HEK293 (cell line): ENCODE data around the gene EPN1.

ENCODE experiments used
- CTCF ChIA-PET: fragments of 350-600 bp; formaldehyde crosslinking; extraction: SDS; loops from one replicate; lab custom pipeline; 2021; ENCODE audit warnings: antibody characterized with exemption; lab: Yijun Ruan, JAX
- POLR2A ChIA-PET: fragments of 300-600 bp; formaldehyde crosslinking; extraction: SDS; loops from one replicate; lab custom pipeline; 2020; ENCODE audit warnings: antibody characterized with exemption, inconsistent platforms; lab: Yijun Ruan, JAX
- H3K27ac ChIP-seq: fragments of 200-500 bp; sonication (Bioruptor generic); 2 replicates; pipeline ENCODE4 v1.5.1; 2014; ENCODE audit warnings: low read depth, low read length, control low read depth, inconsistent platforms; ENCODE audit errors: extremely low read depth
- H3K36me3 ChIP-seq, 2 experiments: fragments of 200-500 bp in 1 of 2; sonication (Bioruptor generic) in 1 of 2; 1 replicate in 1 of 2; 2 replicates in 1 of 2; pipeline ENCODE4 v1.5.1; 2014 to 2017; ENCODE audit warnings: inconsistent platforms in 2 of 2, low read length in 2 of 2; ENCODE audit not compliant: control insufficient read depth in 2 of 2, insufficient read depth in 1 of 2
- H3K4me1 ChIP-seq: fragments of 200-500 bp; sonication (Bioruptor generic); 2 replicates; pipeline ENCODE4 v1.5.1; 2014; ENCODE audit warnings: mild to moderate bottlenecking, low read length, inconsistent platforms; ENCODE audit not compliant: control insufficient read depth, insufficient read depth
- H3K4me3 ChIP-seq: 2 replicates; pipeline ENCODE4 v1.5.1; 2011; ENCODE audit warnings: low read depth, mild to moderate bottlenecking, control low read depth, low read length, moderate library complexity
- H3K9me3 ChIP-seq: fragments of 200-500 bp; sonication (Bioruptor generic); 2 replicates; pipeline ENCODE4 v1.5.1; 2014; ENCODE audit warnings: low read depth, low read length, inconsistent platforms; ENCODE audit not compliant: control insufficient read depth, insufficient read depth
- GLI2 ChIP-seq: fragments of 450-650 bp; formaldehyde crosslinking; IDR thresholded peaks from 2 replicates; pipeline ENCODE4; 2017; ENCODE audit warnings: missing biosample characterization, missing genetic modification characterization, low read depth, borderline replicate concordance
- INSM2 ChIP-seq: fragments of 450-650 bp; formaldehyde crosslinking; IDR thresholded peaks from 2 replicates; pipeline ENCODE4 v1.5.1; 2016; ENCODE audit warnings: missing biosample characterization, missing genetic modification characterization
- MEIS1 ChIP-seq: sonication (generic); formaldehyde crosslinking; IDR thresholded peaks from 2 replicates; pipeline ENCODE4 v1.8.1; 2022; ENCODE audit warnings: missing genetic modification reagents, mild to moderate bottlenecking, borderline replicate concordance
- OSR2 ChIP-seq: fragments of 450-650 bp; formaldehyde crosslinking; IDR thresholded peaks from 2 replicates; pipeline ENCODE4 v1.5.1; 2016; ENCODE audit warnings: missing biosample characterization, missing genetic modification characterization
- PBX3 ChIP-seq: sonication (generic); formaldehyde crosslinking; IDR thresholded peaks from 2 replicates; pipeline ENCODE4 v1.8.1; 2022; ENCODE audit warnings: mild to moderate bottlenecking, moderate library complexity, missing genetic modification reagents
- REPIN1 ChIP-seq: fragments of 450-650 bp; formaldehyde crosslinking; IDR thresholded peaks from 2 replicates; pipeline ENCODE4 v1.5.1; 2017; ENCODE audit warnings: missing biosample characterization, missing genetic modification characterization, low read depth
- REST ChIP-seq: fragments of 450-650 bp; formaldehyde crosslinking; IDR thresholded peaks from 2 replicates; pipeline ENCODE4 v1.5.1; 2016; ENCODE audit warnings: missing biosample characterization, missing genetic modification characterization
- TSHZ1 ChIP-seq: fragments of 450-650 bp; formaldehyde crosslinking; IDR thresholded peaks from 2 replicates; pipeline ENCODE4 v1.5.1; 2016; ENCODE audit warnings: missing biosample characterization, missing genetic modification characterization, borderline replicate concordance
- WT1 ChIP-seq: fragments of 450-650 bp; formaldehyde crosslinking; IDR thresholded peaks from 2 replicates; pipeline ENCODE4 v1.5.1; 2016; ENCODE audit warnings: missing biosample characterization, missing genetic modification characterization
- ZBTB20 ChIP-seq: fragments of 450-650 bp; formaldehyde crosslinking; IDR thresholded peaks from 2 replicates; pipeline ENCODE4 v1.5.1; 2016; ENCODE audit warnings: missing biosample characterization, missing genetic modification characterization
- ZNF133 ChIP-seq: fragments of 450-650 bp; formaldehyde crosslinking; IDR thresholded peaks from 2 replicates; pipeline ENCODE4 v1.5.1; 2016; ENCODE audit warnings: missing biosample characterization, missing genetic modification characterization
- ZNF19 ChIP-seq: fragments of 450-650 bp; formaldehyde crosslinking; IDR thresholded peaks from 2 replicates; pipeline ENCODE4; 2016; ENCODE audit warnings: missing biosample characterization, missing genetic modification characterization, low read depth
- ZNF202 ChIP-seq: fragments of 450-650 bp; formaldehyde crosslinking; IDR thresholded peaks from 2 replicates; pipeline ENCODE4 v1.5.1; 2016; ENCODE audit warnings: missing biosample characterization, missing genetic modification characterization, borderline replicate concordance
- ZNF280C ChIP-seq: fragments of 450-650 bp; formaldehyde crosslinking; IDR thresholded peaks from 2 replicates; pipeline ENCODE4 v1.5.1; 2016; ENCODE audit warnings: missing biosample characterization, missing genetic modification characterization
- ZNF292 ChIP-seq: fragments of 450-650 bp; formaldehyde crosslinking; IDR thresholded peaks from 2 replicates; pipeline ENCODE4 v1.5.1; 2016; ENCODE audit warnings: low read depth, missing biosample characterization, missing genetic modification characterization, borderline replicate concordance
- ZNF426 ChIP-seq: fragments of 450-650 bp; formaldehyde crosslinking; IDR thresholded peaks from 2 replicates; pipeline ENCODE4 v1.5.1; 2017; ENCODE audit warnings: missing biosample characterization, missing genetic modification characterization, mild to moderate bottlenecking, inconsistent platforms, moderate library complexity
- ZNF544 ChIP-seq: fragments of 450-650 bp; formaldehyde crosslinking; IDR thresholded peaks from 2 replicates; pipeline ENCODE4 v1.5.0; 2017; ENCODE audit warnings: missing biosample characterization, missing genetic modification characterization
- ZNF580 ChIP-seq: fragments of 450-650 bp; formaldehyde crosslinking; IDR thresholded peaks from 2 replicates; pipeline ENCODE4 v1.5.1; 2016; ENCODE audit warnings: missing biosample characterization, missing genetic modification characterization
- ZNF645 ChIP-seq: fragments of 450-650 bp; formaldehyde crosslinking; IDR thresholded peaks from 2 replicates; pipeline ENCODE4; 2016; ENCODE audit warnings: missing biosample characterization, missing genetic modification characterization
- ZNF768 ChIP-seq: fragments of 450-650 bp; formaldehyde crosslinking; IDR thresholded peaks from 2 replicates; pipeline ENCODE4 v1.5.1; 2018; ENCODE audit warnings: missing biosample characterization, mild to moderate bottlenecking, missing genetic modification characterization
- ZNF776 ChIP-seq: fragments of 450-650 bp; formaldehyde crosslinking; IDR thresholded peaks from 2 replicates; pipeline ENCODE4 v1.5.0; 2017; ENCODE audit warnings: missing biosample characterization, missing genetic modification characterization, borderline replicate concordance
- ZNF777 ChIP-seq: fragments of 450-650 bp; formaldehyde crosslinking; IDR thresholded peaks from 2 replicates; pipeline ENCODE4 v1.5.1; 2017; ENCODE audit warnings: missing biosample characterization, missing genetic modification characterization, borderline replicate concordance

The EPN1 gene

GRCh38 chr19:55635334-55635717, 39.7 kb upstream of the EPN1 start (continued):
- TF ChIP-seq ZNF776 (no peak), MEIS1 (CRISPR knock-in tag) (no peak), REST (tag by site-specific recombination) (no peak), INSM2 (tag by site-specific recombination) (no peak), WT1 (tag by site-specific recombination) (no peak)

GRCh38 chr19:55635856-55636440, 39.1 kb upstream of the EPN1 start:
- Histone ChIP-seq H3K36me3 (peaks cover 5 to 11% of the 10 kb centered on the region in 2 experiments; a peak in 2 of 3 replicates), H3K4me1 (peaks cover 17% of the 10 kb centered on the region), H3K27ac (peak overlapping the region; percentile 57; the same call in 1 of the 2 replicates), H3K9me3 (no peaks in the 10 kb centered on the region), H3K4me3 (peak overlapping the region; percentile 82)
- CTCF ChIA-PET, result interaction anchor here (1.4 to 6.0 kb wide), 4 partner anchors 11 to 169 kb away, joined by 3 to 35 read pairs (median 8); no protein-coding TSS in a partner anchor
- POLR2A ChIA-PET, result interaction anchor here (0.8 to 2.1 kb wide), 4 partner anchors 10 to 19 kb away, joined by 3 to 10 read pairs (median 4); partner anchors contain the start of genes U2AF2 and ZNF784
- TF ChIP-seq ZNF19 (tag by site-specific recombination) (no peak), ZNF544 (tag by site-specific recombination) (no peak), ZBTB20 (tag by site-specific recombination) (no peak), ZNF768 (tag by site-specific recombination) (no peak), PBX3 (CRISPR knock-in tag) (no peak), ZNF133 (no peak), TSHZ1 (tag by site-specific recombination) (no peak), ZNF292 (tag by site-specific recombination) (no peak), ZNF202 (tag by site-specific recombination) (no peak), REPIN1 (tag by site-specific recombination) (no peak), ZNF280C (tag by site-specific recombination) (no peak), OSR2 (no peak), ZNF777 (no peak), GLI2 (tag by site-specific recombination) (no peak), ZNF645 (tag by site-specific recombination) (no peak), ZNF580 (tag by site-specific recombination) (no peak), ZNF426 (tag by site-specific recombination) (no peak)
